Dedifferentiated amniotic fluid mesenchymal stem cell (primary cell): Measurements from ENCODE around the gene SLC9A3.
"Not testable (repeated sequence)": the region's sequence is repeated elsewhere in the genome, so short reads cannot be mapped to it uniquely, and the experiment has no call there.

Source experiments
- DNase-seq: peaks from one replicate; pipeline ENCODE4 v3.0.0-alpha.2; 2016; ENCODE audit errors: extremely low spot score

Gene SLC9A3

DNA sequence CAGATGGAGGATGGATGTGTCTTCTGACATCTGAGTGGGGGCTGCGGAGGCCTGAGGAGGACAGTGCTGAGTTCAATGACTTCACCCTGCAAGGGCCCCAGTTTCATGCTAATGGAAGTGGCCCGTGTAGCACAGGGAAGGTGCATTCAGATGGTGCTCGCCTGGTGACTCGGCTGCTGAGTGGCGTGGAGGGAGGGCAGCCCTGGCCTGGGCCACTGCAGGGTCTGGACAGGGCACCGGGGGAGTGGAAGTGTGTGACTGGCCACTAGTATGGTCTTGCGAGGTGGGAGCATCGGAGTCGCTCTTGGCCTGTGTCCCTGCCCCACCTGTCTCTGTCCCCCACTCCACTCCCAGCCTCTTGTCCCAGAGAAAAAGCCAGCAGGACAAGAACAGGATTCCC lies 1.7 kb upstream of the SLC9A3 start:
- no peak for DNase-seq

DNA sequence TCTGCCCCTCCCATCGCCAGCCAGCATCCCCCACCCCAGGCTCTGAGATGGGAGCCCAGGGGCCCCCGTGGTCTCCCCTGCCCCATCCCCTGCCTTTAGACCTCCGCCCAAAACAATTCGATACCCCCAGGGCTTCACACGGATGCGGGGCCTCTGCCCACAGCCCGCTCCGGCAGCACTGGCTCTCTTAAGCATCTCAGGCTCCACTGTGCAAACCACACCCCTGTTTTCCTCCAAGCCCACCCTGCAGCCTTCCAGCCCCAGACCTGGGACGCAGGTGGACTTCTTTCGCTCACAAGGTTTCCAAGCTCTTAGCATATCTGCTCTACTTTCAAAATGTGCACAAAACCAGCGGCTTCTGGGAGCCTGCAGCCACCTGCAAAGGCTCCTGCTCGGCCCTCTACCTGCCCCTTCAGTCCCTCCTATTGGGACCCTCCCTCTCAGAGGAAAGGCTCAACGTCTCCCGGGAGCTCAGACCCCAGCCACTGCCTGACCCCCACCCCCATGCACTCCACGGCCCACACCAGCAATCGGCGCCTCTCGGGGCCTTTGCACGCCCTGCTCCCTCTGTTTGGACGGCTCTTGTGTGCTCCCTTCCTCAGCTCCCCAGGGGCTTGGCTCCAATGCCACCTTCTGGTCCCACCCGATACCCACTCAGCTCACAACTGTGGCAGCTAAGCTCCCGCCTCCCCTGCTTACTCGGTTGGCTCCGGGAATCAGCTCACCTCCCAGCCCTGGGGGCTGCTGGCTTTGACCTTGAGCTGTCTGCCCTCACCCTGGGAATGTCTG lies 918 bp upstream of the SLC9A3 start:
- DNase-seq, result no peak

DNA sequence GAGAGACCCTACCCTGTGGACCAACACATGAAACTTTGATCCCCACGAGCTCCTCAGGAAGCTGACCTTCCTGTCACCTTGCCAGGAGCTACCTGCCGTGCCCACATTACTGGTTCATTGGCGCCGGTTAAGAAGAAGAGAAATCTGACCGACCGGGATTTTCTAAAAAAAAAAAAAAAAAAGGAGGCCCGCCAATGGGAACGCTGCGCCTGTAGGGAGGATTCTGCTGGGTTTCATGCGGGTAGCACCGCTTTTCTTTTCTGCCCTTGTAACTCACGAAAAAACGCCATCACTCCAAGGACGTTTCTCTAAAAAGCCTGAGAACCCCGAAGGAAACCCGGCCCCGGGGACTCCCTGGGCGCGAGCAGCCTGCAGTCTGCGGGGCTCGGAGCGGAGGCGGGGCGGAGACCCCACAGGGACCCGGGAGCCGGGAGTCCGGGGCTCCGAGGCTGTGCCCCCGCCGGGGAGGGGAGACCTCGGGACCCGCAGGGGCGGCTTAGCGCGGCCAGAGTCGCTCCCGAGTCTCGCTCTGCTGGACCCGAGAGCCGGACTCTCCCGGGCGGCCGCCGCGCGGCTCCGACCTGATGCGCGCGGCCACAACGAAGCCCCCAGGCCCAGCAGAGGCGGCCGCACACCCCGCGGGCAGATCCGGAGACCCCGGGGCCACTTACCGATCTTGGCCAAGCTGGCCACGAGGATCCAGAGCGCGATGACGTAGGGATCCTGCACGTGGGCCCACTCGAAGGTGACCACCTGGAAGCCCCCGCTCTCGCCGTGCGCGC lies 617 bp downstream of the SLC9A3 start:
- no peak for DNase-seq

DNA sequence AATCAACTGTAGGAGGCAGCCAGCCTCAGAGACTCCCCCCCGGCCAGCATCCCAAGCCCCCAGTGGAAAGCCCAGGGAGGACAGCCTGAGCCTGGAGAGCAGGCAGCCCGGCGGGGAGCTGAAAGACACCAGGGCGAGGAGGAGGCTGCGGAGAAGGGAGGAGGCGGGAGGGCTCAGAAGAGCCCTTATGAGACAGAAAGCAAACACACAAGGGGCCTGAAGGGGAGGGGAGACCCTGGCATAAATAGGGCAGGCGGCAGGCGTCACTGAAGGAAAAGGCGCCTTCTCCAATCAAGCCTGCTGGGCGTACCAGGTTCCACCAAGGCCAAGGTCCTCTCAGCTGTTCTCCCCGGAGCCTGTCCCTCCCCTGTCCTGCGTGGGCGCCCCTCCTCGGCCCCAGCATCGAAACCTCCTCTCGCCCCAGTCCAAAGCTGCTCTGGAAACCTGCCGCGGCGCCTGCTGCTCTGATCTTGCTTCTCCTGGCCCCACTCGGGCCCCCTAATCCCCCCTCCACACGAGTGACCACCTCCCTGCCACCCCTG lies 1.3 kb downstream of the SLC9A3 start:
- DNase-seq, result no peak

DNA sequence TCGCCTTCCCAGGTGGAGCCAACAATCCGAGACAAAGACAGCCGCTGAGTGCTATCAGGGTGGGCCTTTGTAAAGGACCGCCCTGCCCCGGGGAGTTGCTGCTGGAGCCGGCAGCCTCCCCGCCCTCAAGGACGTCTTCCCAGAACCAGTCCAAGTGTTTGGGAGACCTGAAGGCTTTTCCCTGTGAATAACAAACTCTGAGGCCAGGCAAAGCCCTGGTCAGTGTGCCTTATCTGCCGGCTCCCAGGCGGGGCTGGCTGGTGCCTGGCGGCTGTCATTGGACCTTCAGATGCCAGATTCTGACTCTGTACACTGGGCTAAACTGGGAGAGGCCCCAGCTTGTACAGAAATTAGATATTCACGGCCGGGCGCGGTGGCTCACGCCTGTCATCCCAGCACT lies 2.1 kb downstream of the SLC9A3 start:
- no peak for DNase-seq

DNA sequence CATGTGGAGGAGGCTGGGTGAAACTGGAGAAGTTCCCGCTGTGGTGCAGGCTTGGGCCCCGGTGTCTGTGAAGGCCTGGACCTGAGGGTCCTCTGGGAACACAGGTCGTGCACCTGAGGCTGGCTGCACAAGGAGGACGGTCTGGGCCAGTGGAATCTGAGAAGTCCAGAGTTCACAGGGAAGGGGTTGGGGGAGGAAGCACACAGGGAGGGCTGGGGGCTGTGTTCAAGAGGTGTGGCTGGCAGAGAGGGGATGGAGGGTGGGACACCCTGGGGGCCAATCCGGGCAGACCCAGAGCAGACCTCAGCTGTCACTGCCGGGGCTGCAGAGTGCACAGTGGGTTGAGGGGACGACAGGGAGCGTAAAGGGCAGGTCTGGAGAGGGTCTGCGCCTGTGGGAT lies 2.6 kb downstream of the SLC9A3 start:
- no peak for DNase-seq

DNA sequence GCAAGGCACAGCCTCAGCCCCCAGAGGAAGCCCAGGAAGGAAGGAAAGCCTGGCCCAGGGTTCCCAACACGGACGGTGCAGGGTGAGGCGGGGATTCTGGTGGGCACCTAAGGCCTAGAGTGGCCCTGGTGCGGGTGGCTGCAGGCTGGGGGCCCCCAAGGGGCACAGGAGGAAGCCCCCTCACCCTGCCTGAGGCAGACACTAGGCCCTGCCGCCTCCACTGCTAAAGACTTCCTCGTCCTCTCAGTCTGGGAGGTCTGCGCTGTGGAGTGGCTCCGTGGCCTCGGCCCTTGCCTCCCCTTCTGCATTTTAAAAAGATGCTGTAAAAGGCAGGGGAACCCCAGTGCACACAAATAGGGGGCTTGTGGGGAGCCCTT lies 3.4 kb downstream of the SLC9A3 start:
- DNase-seq, result no peak

DNA sequence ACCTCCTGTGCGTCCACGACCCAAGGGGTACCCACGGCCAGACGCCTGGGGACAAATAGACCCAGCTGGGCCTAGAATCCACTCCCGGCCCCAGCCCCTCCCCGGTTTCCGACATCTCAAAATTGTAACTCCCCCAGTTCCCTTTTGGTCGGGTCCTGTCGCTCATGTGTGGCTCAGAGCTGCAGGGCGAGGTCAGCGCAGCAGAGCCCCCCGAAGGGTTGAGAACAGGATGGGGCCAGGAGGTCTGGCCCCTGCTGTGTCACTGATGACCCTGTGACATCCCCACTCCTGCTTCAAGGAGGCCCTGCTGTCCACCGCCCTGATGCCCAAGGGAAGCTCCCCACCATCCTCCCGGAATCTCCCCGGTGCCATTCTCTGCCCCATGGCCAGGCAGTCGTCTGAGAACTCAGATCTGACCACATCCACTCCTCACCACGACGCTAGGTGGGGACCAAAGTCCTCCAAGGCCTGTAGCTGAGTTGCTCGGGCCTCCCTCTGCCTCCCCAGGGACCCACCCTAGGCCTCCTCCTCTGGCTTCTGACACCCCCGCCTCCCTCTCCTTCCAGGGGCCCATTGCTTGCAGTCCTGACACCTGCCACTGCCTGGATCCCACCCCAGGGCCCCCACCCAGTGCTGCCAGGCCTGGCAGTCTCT lies 3.9 kb downstream of the SLC9A3 start:
- DNase-seq, result no peak

DNA sequence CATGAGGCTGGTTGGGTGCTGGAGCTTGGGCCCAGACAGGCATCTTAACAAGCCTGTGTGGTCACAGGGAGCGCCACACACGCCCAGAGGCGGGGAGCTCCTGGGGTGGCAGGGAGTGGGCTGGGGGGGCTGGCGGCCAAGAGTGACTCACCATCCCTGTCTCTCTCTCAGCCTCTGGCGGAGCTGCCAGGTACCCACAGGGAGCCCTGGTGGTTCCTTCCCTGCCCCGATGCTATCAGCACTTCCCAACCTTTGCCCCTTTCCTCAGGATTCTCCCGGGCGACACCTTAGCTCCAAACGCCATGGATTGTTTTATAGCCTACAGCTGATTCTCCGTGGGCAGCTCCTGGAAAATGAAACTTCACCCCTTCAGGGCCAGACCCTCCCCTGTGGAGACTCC lies 5.5 kb downstream of the SLC9A3 start:
- no peak for DNase-seq

DNA sequence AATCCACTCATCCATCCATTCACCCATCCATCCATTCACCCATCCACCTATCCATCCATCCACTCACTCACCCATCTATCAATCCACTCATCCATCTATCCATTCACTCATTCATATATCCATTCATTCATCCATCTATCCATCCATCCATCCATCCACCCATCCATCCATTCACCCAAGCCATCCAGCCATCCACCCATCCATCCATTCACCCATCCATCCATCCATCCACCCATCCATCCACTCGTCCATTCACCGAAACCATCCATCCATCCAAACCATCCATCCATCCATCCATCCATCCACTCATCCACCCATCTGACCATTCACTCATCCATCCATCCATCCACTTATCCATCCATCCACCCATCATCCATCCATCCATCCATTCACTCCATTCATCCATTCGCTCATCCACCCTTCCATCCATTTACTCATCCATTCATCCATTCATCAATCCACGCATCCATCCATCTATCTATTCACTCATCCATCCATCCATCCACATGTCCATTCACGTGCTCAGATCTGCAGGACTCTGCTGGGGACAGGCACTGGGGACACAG lies 6.6 kb downstream of the SLC9A3 start:
- no peak for DNase-seq

DNA sequence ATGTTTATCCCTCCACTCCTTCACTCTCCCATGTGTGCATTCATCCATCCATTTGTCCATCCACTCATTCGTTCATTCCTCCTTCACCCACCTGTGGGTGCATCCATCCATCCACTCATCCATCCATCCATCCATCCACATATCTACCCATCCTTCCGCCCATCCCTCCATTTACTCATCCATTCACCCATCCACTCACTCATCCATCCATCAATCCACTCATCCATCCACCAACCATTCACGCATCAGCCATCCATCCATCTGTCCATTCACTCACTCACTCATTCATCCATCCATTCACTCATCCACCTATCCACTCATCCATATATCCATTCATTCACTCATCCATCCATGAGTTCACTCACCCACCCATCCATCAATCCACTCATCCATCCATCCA lies 7.3 kb downstream of the SLC9A3 start:
- no peak for DNase-seq

DNA sequence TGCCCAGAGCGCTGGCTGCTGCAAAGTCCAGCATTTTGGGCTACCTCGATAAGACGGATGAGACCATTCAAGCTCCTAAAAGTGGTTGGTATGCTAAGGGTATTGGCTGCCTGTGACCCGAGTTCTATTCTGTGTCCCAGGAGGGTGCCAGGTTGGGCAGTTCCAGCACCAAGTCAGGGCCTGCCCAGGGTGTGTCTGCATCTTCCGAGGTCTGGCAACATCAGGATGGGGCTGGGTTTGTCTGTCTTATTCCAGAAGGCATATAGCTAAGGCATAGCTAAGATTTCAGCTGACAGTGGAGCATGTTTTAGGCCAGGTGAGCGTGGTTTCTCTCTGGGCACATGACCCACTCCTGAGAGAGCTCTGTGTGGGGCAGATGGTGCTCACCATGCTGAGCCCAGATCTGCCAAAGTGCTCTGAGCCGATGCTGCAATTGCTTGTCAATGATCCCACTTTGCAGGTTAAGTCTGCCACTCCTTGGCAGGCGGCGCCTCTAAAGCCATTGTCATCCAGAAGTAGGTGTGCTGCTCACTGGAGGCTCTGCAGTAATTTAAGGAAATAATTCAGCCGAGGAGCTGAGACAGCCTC lies 7.8 kb downstream of the SLC9A3 start:
- DNase-seq, result no peak

DNA sequence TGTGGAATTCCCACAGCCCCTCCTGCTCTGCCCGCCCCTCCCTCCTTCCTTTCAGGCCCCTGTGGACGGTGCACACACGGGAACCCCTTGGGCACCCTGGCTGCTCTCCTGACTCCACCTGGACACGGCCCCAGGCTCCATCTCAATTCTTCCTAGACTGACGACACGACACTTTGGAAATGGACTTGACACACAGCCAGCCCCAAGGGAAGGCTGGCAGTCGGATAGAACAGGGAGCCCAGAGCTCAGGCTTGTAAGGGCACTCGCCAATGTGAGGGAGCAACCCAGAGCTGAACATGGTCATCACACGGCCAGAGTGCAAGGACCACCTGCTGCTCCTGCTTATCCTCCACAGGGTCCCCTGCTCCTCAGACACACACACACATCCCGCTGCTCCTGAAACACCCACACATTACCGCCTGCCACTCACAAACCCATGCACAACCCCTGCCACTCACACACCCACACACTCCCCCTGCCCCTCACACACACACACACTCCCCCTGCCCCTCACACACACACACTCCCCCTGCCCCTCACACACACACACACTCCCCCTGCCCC lies 8.9 kb downstream of the SLC9A3 start:
- DNase-seq, result no peak

DNA sequence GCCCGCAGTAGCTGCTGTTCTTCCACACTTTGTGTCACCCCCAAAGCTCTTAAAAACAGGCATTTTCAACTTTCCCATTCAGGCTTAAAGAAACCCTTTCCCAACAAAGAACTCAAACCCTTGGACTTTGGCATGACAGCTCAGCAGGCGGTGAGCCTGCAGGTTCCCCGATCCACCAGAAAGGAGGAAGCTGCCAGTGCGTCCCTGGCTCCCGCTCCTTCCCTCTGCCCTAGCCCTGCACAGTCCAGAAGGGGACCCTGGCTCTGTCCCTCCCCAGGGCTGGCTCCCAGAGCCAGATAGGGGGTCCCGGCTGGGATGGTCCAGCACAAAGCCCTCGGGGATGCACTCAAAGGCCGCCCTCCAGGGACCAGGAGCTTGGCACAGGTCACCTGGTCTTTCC lies 9.6 kb downstream of the SLC9A3 start:
- DNase-seq, result no peak

DNA sequence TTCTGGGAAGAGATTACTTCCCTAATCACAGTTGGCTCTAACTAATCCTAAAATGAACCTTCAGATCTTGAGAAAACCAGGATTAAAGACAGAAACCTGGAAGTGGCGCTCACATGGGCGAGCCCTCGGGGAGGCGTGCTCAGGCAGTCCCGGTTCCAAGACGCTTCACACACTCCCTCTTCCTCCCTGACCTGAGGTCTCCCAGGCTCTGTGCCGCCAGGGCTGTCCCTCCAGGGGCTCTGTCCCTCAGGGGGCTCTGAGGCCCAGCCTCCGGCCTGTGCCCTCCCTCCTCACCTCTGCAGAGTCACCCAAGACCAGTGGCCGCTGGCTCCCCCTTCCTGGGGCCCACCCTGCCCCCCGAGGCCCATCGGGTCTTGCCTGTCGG lies 10.2 kb downstream of the SLC9A3 start:
- DNase-seq, result no peak

DNA sequence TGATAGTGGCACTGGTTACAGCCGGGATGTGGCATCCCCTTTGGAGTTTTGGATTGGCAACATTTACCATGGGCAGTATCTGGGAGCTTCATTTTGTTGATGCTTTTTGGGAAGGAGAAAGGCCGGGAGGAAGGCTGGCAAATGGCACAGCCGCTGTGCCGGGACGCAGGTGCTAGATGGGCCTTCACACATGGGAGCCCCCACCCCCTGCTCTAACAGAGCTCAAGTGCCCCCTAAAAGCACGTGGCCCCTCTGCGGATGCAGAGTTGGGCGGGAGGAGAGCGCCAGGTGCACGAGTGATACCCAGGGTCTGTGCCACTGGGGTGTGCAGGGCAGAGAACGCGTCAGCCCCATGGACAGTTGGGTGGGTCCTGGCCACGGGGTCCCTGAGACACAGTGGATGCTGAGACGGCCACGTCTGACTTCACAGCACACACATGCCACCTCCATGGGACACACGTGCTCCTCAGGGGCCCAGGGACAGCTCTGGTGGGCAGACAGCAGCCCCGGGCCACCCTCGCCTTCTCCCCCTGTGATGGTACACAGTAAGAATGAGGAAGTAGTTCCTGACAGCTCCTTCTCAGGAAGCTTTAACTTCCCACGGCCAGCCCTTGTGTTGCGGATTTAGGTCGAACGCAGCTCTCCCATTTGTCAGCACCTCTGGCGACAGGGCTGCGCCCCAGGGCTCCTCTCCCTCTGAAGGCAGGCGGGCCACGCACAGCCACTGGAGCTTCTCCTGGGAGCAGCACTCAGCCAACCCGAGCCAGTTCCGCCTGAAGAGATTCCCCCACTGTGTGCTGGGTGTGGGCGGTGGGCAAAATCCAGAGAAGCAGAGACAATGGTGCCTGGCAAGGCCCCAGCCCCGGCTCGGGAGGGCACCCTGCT lies 10.8 kb downstream of the SLC9A3 start:
- no peak for DNase-seq

DNA sequence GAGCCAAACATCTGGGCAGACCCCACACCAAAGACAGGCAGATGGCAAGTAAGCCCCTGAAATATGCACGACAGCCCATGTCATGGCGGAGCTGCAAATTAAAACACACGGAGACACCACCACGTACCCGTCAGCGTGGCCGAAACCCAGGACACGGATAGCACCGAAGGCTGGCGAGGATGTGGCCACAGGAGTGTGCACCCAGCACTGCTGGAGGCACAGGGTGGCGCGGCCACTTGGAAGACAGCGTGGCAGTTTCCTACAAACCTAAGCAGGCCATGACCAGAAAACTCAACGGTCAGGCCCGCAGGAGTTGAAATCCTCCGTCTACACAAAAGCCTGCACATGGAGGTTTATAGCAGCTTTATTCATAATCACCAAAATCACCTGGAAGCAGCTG lies 12.8 kb downstream of the SLC9A3 start:
- no peak for DNase-seq

DNA sequence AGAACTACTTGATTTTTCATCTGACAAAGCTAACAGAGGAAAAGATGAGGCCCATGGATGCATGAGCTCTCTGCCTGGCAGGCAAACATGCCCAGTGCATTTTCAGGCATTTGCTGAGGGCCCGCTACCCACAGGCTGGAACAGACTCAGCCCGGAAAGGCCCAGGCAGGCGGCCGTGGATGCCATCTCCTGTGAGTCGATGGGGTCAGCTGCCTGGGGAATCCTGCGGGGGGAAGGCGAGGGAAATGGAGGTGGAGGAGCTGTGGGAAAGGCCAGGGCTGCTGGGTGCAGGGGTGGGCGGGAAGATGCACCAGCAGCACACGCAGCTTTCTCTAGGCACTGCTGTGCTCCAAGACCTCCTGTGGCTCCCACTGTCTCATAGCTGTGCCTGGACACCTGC lies 13.7 kb downstream of the SLC9A3 start:
- DNase-seq, result no peak

DNA sequence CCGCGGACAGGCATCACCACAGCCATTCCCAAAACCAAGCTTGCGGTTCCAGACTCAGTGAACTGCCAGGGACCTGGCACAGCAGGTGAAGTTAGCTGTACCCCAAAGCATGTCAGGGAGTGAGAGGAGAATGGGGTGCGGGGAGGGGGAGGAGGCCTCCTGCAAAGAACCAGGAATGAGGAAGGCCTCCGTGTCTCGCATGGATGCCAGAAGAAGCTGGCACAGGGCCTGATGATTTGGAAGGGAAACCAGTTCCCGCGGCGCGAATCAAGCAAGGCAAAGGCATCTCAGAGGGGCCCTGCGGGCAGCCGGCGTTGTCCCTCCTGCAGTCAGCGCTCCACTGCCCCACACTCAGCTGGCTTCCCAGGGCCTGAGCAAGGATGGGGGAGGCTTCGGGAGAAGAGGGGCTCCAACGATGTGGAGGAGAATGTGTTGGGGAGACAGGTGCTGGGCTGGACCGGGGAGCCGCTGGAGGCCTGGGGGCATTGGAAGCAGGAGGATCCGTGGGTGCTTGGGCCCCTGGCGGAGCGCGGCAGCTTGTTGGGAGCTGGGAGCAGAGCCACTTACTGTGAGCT lies 14.6 kb downstream of the SLC9A3 start:
- DNase-seq, result no peak

DNA sequence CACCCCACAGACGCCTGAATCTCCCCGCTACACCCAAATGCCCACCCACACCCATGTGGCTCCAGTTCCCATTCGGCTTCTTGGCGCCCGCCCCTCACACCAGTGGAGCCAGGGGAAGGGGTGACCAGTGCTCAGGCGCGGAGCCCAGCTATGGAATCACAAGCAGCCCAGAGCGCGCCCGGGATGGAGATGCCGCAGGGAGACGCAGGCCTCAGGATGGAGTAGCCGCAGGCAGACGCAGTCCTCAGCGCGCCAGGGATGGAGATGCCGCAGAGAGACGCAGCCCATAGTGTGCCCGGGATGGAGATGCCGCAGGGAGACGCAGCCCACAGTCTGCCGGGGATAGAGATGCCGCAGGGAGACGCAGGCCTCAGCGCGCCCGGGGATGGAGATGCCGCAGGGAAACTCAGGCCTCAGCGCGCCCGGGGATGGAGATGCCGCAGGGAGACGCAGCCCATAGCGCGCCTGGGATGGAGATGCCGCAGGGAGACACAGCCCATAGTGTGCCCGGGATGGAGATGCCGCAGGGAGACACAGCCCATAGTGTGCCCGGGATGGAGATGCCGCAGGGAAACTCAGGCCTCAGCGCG lies 16.2 kb downstream of the SLC9A3 start:
- not testable (repeated sequence) for DNase-seq
